Activated CD8-positive, alpha-beta T cell treated with anti-CD3 and anti-CD28 coated beads for 36 hours (primary cell): ENCODE data around the gene NNAT. TPM values are rescaled to one million over a fixed set of nuclear protein-coding genes. Genes with fewer than 3 reads are reported as not detected.

Experiments used
- ATAC-seq: fragments of 200-7000 bp; cut with Tn5 transposase; one replicate; pipeline ENCODE4 v1.10.0; 2021; ENCODE audit warnings: mild to moderate bottlenecking, moderate library complexity
- CTCF ChIA-PET: fragments of 350-600 bp; sonication (Branson Sonifier 250); formaldehyde crosslinking; loops from one replicate; lab custom pipeline; 2021; ENCODE audit warnings: antibody characterized with exemption; lab: Charles Lee
- POLR2A ChIA-PET: fragments of 350-600 bp; sonication (Branson Sonifier 250); formaldehyde crosslinking; loops from one replicate; lab custom pipeline; 2021; ENCODE audit warnings: antibody characterized with exemption; lab: Charles Lee
- DNase-seq: peaks from one replicate; pipeline ENCODE4 v3.0.0-alpha.2; 2020
- H3K27ac Mint-ChIP-seq: one replicate; pipeline ENCODE4 v1.8.0; 2021; ENCODE audit warnings: mild to moderate bottlenecking, mixed read lengths
- H3K27me3 Mint-ChIP-seq: one replicate; pipeline ENCODE4 v1.8.0; 2021; ENCODE audit warnings: mixed read lengths
- H3K36me3 Mint-ChIP-seq: one replicate; pipeline ENCODE4 v1.8.0; 2021; ENCODE audit warnings: low read depth, mixed read lengths
- H3K4me1 Mint-ChIP-seq: one replicate; pipeline ENCODE4 v1.8.0; 2021; ENCODE audit warnings: low read depth, mixed read lengths
- H3K4me3 Mint-ChIP-seq: one replicate; pipeline ENCODE4 v1.8.0; 2021; ENCODE audit warnings: mild to moderate bottlenecking, moderate library complexity, mixed read lengths
- H3K9me3 Mint-ChIP-seq: one replicate; pipeline ENCODE4 v1.8.0; 2021; ENCODE audit warnings: mixed read lengths
- CTCF ChIP-seq: fragments of 200-600 bp; IDR thresholded peaks from one replicate; pipeline ENCODE4 v1.8.0; 2022; ENCODE audit warnings: antibody characterized with exemption, mild to moderate bottlenecking
- intact Hi-C: fragments of 100-400 bp; cut with micrococcal nuclease; formaldehyde crosslinking; loops from one replicate; pipeline ENCODE4 v1.10.0; 2022
- total RNA-seq, 2 experiments: library from RNA; stranded (reverse); gene quantifications; one replicate each; pipeline ENCODE4 v1.2.3, GENCODE V29; 2021

NNAT gene
- total RNA-seq, 2 experiments from 2014 or later: 0.47 TPM; not detected in 1

GRCh38 chr20:37526238-37526838 lies 5.3 kb downstream of the NNAT start:
- Mint-ChIP-seq H3K27ac (peak overlapping the region; percentile 43), H3K9me3 (no peaks in the 10 kb centered on the region), H3K4me3 (peak overlapping the region; percentile 78), H3K27me3 (no peaks in the 10 kb centered on the region), H3K4me1 (peaks cover 48% of the 10 kb centered on the region), H3K36me3 (no peaks in the 10 kb centered on the region)
- intact Hi-C loops: no loop called here
- DNase-seq: no peak
- POLR2A ChIA-PET: no interaction called here
- ATAC-seq: no peak
- no peak for TF ChIP-seq CTCF
- CTCF ChIA-PET: interaction anchor here (1.8 to 2.0 kb wide), 2 partner anchors 8 to 257 kb away, joined by 6 to 9 read pairs; no protein-coding TSS in a partner anchor

DNA sequence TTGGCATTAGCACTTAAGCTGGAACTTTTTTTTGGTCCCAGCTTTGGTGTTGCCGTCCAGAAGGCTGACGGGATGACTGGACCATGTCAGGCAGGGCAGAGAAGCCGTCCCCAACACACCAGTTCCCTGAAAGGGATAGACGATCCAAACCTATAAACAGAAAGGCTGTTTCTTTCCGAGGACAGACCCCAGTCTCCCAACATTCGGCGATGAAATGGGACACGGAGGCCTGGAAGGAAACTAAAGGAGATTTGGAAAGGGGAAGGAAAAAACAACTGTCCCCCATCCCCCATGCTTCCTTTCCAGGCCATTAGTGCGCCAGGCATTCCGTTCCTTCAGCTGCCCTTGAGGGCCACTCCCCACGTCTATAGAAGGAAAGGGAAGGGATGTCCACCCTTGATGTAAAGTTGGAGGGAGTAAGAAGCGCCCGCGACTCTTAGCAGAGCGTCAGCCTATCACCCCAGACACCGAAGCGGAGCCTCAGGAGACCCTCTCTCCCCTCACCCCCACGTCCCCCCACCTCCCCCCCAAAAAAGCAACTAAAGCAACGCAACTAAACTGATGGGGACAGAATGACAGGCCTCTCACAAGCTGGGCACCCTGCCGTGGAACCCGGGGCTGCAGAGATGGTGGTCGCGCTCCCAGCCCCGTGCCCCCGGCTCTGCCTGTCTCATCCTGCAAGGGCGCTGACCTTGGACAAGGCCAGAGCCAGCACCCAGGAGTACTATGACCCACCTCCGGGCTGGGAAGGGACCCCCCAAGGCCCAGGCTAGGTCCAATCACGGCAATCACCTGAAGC lies 6.0 kb downstream of the NNAT start:
- peaks cover 46% of the 10 kb centered on the region for H3K4me1 Mint-ChIP-seq
- H3K36me3 Mint-ChIP-seq: no peaks in the 10 kb centered on the region
- ChIA-PET CTCF (interaction anchor here (2.0 kb wide), 1 partner anchor 258 kb away, joined by 6 read pairs; no protein-coding TSS in a partner anchor), POLR2A (interaction anchor here (1.1 kb wide), 1 partner anchor 431 kb away, joined by 5 read pairs; the partner anchor contains the start of gene RBL1)
- no peak for ATAC-seq
- H3K27me3 Mint-ChIP-seq: no peaks in the 10 kb centered on the region
- H3K4me3 Mint-ChIP-seq: peak overlapping the region; percentile 78
- peak overlapping the region; percentile 100 for H3K27ac Mint-ChIP-seq
- TF ChIP-seq CTCF: no peak
- no peak for DNase-seq
- H3K9me3 Mint-ChIP-seq: no peaks in the 10 kb centered on the region
- intact Hi-C loops: no loop called here

GRCh38 chr20:37527638-37528445 lies 6.8 kb downstream of the NNAT start, which contains the start of gene BLCAP:
Gene BLCAP (minus strand): TSS chr20:37527876. CDS start chr20:37519174, 8,702 bp downstream.
- intact Hi-C loops: no loop called here
- ChIA-PET POLR2A (interaction anchor here (1.0 to 1.5 kb wide), 5 partner anchors 10 to 432 kb away, joined by 3 to 5 read pairs (median 4); partner anchors contain the start of genes MANBAL and RBL1), CTCF (interaction anchor here (2.0 kb wide), 1 partner anchor 259 kb away, joined by 6 read pairs; no protein-coding TSS in a partner anchor)
- no peaks in the 10 kb centered on the region for H3K27me3 Mint-ChIP-seq
- no peak for TF ChIP-seq CTCF
- H3K4me1 Mint-ChIP-seq: peaks cover 45% of the 10 kb centered on the region
- no peaks in the 10 kb centered on the region for H3K36me3 Mint-ChIP-seq
- peak; percentile 94 for DNase-seq
- peak; percentile 90 for ATAC-seq
- peak within 1 kb of the TSS; percentile 78 for H3K4me3 Mint-ChIP-seq
- no peaks in the 10 kb centered on the region for H3K9me3 Mint-ChIP-seq
- H3K27ac Mint-ChIP-seq: peak within 1 kb of the TSS; percentile 100

- no peak for TF ChIP-seq CTCF
- DNase-seq: peak; percentile 29
- ChIA-PET POLR2A (interaction anchor here (1.0 to 1.5 kb wide), 4 partner anchors 9 to 433 kb away, joined by 3 to 5 read pairs (median 4); partner anchors contain the start of genes MANBAL and RBL1), CTCF (interaction anchor here (2.0 kb wide), 1 partner anchor 260 kb away, joined by 6 read pairs; no protein-coding TSS in a partner anchor)
- peak overlapping the region; percentile 78 for H3K4me3 Mint-ChIP-seq
- H3K4me1 Mint-ChIP-seq: peaks cover 37% of the 10 kb centered on the region
- intact Hi-C loops: no loop called here
- peak overlapping the region; percentile 100 for H3K27ac Mint-ChIP-seq
- H3K9me3 Mint-ChIP-seq: no peaks in the 10 kb centered on the region
- no peaks in the 10 kb centered on the region for H3K36me3 Mint-ChIP-seq
- H3K27me3 Mint-ChIP-seq: no peaks in the 10 kb centered on the region
- ATAC-seq: peak; percentile 4
Measured at GRCh38 chr20:37528446-37529213, 7.6 kb downstream of the NNAT start.
